Measurements from ENCODE around the gene CPD. TPM values are rescaled to one million over a fixed set of nuclear protein-coding genes. Genes with fewer than 3 reads are reported as not detected.

The CPD gene
- 22.0 and 22.6 TPM in 2 replicates for polyA plus RNA-seq (2013)

- Histone ChIP-seq H3K23ac (ENCODE audit: low read length) (no peak within 1 kb of the TSS), H2AFZ (ENCODE audit: insufficient read depth, low read length, poor library complexity) (peak within 1 kb of the TSS; percentile 80), H3K4me3 (ENCODE audit: low read depth, low read length) (peak within 1 kb of the TSS; percentile 91), H3K27me3 (ENCODE audit: insufficient read depth, low read length) (no peaks in the 10 kb centered on the region), H2AK5ac (ENCODE audit: low read length) (no peak within 1 kb of the TSS), H2BK120ac (ENCODE audit: insufficient read depth, low read length, poor library complexity) (peak within 1 kb of the TSS; percentile 77), H3K79me2 (ENCODE audit: control insufficient read depth, insufficient read depth, low read length, poor library complexity) (peaks cover 7% of the 10 kb centered on the region), H3K4ac (ENCODE audit: low read depth, low read length) (peak within 1 kb of the TSS; percentile 23), H2BK5ac (ENCODE audit: low read depth, low read length, poor library complexity) (no peak within 1 kb of the TSS), H3K36me3 (ENCODE audit: control insufficient read depth in 1 of 2, insufficient read depth in 2 of 2, low read length in 2 of 2) (no peaks in the 10 kb centered on the region), H3K18ac (ENCODE audit: low read length) (peak within 1 kb of the TSS; percentile 48), H3K9ac (ENCODE audit: low read length) (peak within 1 kb of the TSS; percentile 39), H4K91ac (ENCODE audit: low read depth, low read length) (peak within 1 kb of the TSS; percentile 39), H3K14ac (ENCODE audit: low read length) (peak within 1 kb of the TSS; percentile 52), H3K4me1 (ENCODE audit: control insufficient read depth in 1 of 2, insufficient read depth in 2 of 2, low read length in 2 of 2) (peaks cover 6 to 9% of the 10 kb centered on the region in 2 experiments), H4K8ac (ENCODE audit: low read depth, low read length) (peak within 1 kb of the TSS; percentile 66), H3K27ac (ENCODE audit: low read depth, low read length) (no peak within 1 kb of the TSS), H3K9me3 (ENCODE audit: insufficient read depth, low read depth, low read length) (no peaks in the 10 kb centered on the region), H4K12ac (ENCODE audit: low read depth, low read length) (peak within 1 kb of the TSS; percentile 8), H2BK12ac (ENCODE audit: low read length) (no peak within 1 kb of the TSS), H3K4me2 (ENCODE audit: low read length) (peak within 1 kb of the TSS; percentile 92), H3K79me1 (ENCODE audit: low read length) (peaks cover 7% of the 10 kb centered on the region)
- WGBS (ENCODE audit: extremely low coverage, insufficient coverage, insufficient read length), result no CpG with 5 or more reads among the region's 59 CpGs
- peak; percentile 93 to 98 for DNase-seq
Observed at GRCh38 chr17:30378825-30379302, at the start of gene CPD. Gene CPD, plus strand, starts transcription at chr17:30378927. Its CDS starts 54 bp downstream, at chr17:30378981.

GRCh38 chr17:30332057-30332542, 46.6 kb upstream of the CPD start:
- Histone ChIP-seq H2BK5ac (ENCODE audit: low read depth, low read length, poor library complexity) (no peak overlapping the region), H2AK5ac (ENCODE audit: low read length) (no peak overlapping the region), H3K9ac (ENCODE audit: low read length) (no peak overlapping the region), H3K14ac (ENCODE audit: low read length) (no peak overlapping the region), H3K9me3 (ENCODE audit: insufficient read depth, low read depth, low read length) (no peaks in the 10 kb centered on the region), H3K79me1 (ENCODE audit: low read length) (peaks cover 3% of the 10 kb centered on the region), H3K4ac (ENCODE audit: low read depth, low read length) (no peak overlapping the region), H3K27me3 (ENCODE audit: insufficient read depth, low read length) (no peaks in the 10 kb centered on the region), H4K91ac (ENCODE audit: low read depth, low read length) (no peak overlapping the region), H3K23ac (ENCODE audit: low read length) (no peak overlapping the region), H2BK120ac (ENCODE audit: insufficient read depth, low read length, poor library complexity) (no peak overlapping the region), H3K4me3 (ENCODE audit: low read depth, low read length) (no peak overlapping the region), H4K12ac (ENCODE audit: low read depth, low read length) (no peak overlapping the region), H3K4me2 (ENCODE audit: low read length) (no peak overlapping the region), H3K4me1 (ENCODE audit: control insufficient read depth in 1 of 2, insufficient read depth in 2 of 2, low read length in 2 of 2) (peaks cover 3% of the 10 kb centered on the region in 2 experiments), H4K8ac (ENCODE audit: low read depth, low read length) (no peak overlapping the region), H2BK12ac (ENCODE audit: low read length) (no peak overlapping the region), H3K79me2 (ENCODE audit: control insufficient read depth, insufficient read depth, low read length, poor library complexity) (no peaks in the 10 kb centered on the region), H3K18ac (ENCODE audit: low read length) (no peak overlapping the region), H2AFZ (ENCODE audit: insufficient read depth, low read length, poor library complexity) (no peak overlapping the region), H3K36me3 (ENCODE audit: control insufficient read depth in 1 of 2, insufficient read depth in 2 of 2, low read length in 2 of 2) (no peaks in the 10 kb centered on the region), H3K27ac (ENCODE audit: low read depth, low read length) (no peak overlapping the region)
- no CpG with 5 or more reads among the region's 4 CpGs for WGBS (ENCODE audit: extremely low coverage, insufficient coverage, insufficient read length)
- no peak for DNase-seq

DNA sequence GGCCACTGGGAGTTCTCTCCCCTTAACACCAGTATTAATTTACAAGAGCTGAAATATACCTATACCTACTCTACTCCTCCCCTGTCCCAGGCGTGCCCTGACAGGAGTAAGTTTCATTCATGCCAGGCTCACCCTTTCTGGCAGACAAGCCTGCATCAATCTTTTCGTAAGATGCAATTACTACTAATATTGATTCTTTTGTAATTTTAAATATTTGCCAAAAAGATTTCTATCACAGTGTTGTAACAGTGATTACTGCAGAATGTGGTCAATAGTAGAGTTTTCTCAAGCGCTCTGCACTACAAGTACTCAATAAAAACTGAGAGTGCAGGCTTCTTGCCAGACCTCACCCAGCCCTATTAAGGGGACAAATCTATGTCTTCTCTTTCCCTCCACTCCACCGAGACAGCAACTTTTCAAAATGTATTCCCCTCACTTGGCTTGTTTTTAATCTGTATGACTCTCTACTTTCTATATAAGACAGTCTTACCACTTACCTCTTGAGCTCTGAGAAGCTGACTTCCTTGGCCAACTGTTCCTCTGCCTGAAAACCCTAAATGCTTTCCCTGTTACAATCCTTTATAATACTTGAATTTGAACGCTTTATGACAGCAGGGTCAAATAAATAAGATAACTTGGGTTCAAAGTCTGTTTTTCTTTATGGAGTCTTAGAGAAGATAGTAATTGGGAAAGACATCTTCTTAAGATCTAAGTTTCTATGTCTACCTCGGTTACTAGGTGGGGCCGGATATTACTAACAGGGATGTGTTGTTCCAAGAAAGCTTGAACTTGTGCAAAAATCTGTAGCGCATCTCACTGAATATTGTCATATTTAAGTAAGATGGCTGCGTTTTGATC, 45.0 kb upstream of the CPD start, which contains the start of gene TMIGD1:
TSS of gene TMIGD1 (minus strand) at position 555 of the 858 bp plus-strand sequence. CDS start 1,924 bp downstream, outside the sequence.
- Histone ChIP-seq H3K4me1 (ENCODE audit: control insufficient read depth in 1 of 2, insufficient read depth in 2 of 2, low read length in 2 of 2) (peaks cover 10 to 13% of the 10 kb centered on the region in 2 experiments), H4K8ac (ENCODE audit: low read depth, low read length) (no peak within 1 kb of the TSS), H3K4me3 (ENCODE audit: low read depth, low read length) (no peak within 1 kb of the TSS), H4K91ac (ENCODE audit: low read depth, low read length) (no peak within 1 kb of the TSS), H3K14ac (ENCODE audit: low read length) (no peak within 1 kb of the TSS), H2BK12ac (ENCODE audit: low read length) (peak within 1 kb of the TSS; percentile 17), H3K4ac (ENCODE audit: low read depth, low read length) (no peak within 1 kb of the TSS), H2BK5ac (ENCODE audit: low read depth, low read length, poor library complexity) (no peak within 1 kb of the TSS), H3K79me1 (ENCODE audit: low read length) (peaks cover 11% of the 10 kb centered on the region), H3K36me3 (ENCODE audit: control insufficient read depth in 1 of 2, insufficient read depth in 2 of 2, low read length in 2 of 2) (no peaks in the 10 kb centered on the region), H2AFZ (ENCODE audit: insufficient read depth, low read length, poor library complexity) (no peak within 1 kb of the TSS), H4K12ac (ENCODE audit: low read depth, low read length) (no peak within 1 kb of the TSS), H3K18ac (ENCODE audit: low read length) (no peak within 1 kb of the TSS), H3K4me2 (ENCODE audit: low read length) (no peak within 1 kb of the TSS), H2BK120ac (ENCODE audit: insufficient read depth, low read length, poor library complexity) (no peak within 1 kb of the TSS), H3K79me2 (ENCODE audit: control insufficient read depth, insufficient read depth, low read length, poor library complexity) (no peaks in the 10 kb centered on the region), H3K23ac (ENCODE audit: low read length) (no peak within 1 kb of the TSS), H3K9me3 (ENCODE audit: insufficient read depth, low read depth, low read length) (no peaks in the 10 kb centered on the region), H3K27ac (ENCODE audit: low read depth, low read length) (no peak within 1 kb of the TSS), H3K9ac (ENCODE audit: low read length) (no peak within 1 kb of the TSS), H3K27me3 (ENCODE audit: insufficient read depth, low read length) (no peaks in the 10 kb centered on the region), H2AK5ac (ENCODE audit: low read length) (no peak within 1 kb of the TSS)
- DNase-seq, result no peak
- no CpG with 5 or more reads among the region's 9 CpGs for WGBS (ENCODE audit: extremely low coverage, insufficient coverage, insufficient read length)

DNA sequence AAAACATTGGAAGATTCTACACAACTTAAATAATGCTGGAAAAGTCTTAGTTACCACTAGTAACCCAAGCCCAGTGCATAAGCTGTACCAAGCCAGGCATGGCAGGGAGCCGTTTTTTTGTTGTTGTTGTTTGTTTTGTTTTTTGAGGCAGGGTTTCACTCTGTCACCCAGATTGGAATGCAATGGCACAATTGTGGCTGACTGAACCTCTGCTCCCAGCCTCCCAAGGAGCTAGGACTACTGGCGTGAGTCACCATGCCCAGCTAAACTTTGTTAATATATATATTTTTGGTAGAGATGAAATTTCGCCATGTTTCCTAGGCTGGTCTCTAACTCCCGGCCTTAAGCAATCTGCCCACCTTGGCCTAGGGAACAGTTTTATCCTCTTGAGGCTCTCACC, 44.3 kb upstream of the CPD start:
- Histone ChIP-seq H2BK5ac (ENCODE audit: low read depth, low read length, poor library complexity) (no peak overlapping the region), H3K27me3 (ENCODE audit: insufficient read depth, low read length) (no peaks in the 10 kb centered on the region), H2BK12ac (ENCODE audit: low read length) (peak overlapping the region; percentile 17), H4K8ac (ENCODE audit: low read depth, low read length) (no peak overlapping the region), H3K9ac (ENCODE audit: low read length) (no peak overlapping the region), H2AFZ (ENCODE audit: insufficient read depth, low read length, poor library complexity) (no peak overlapping the region), H3K4me3 (ENCODE audit: low read depth, low read length) (no peak overlapping the region), H3K23ac (ENCODE audit: low read length) (no peak overlapping the region), H3K79me1 (ENCODE audit: low read length) (peaks cover 11% of the 10 kb centered on the region), H3K27ac (ENCODE audit: low read depth, low read length) (no peak overlapping the region), H4K12ac (ENCODE audit: low read depth, low read length) (no peak overlapping the region), H3K18ac (ENCODE audit: low read length) (no peak overlapping the region), H3K4ac (ENCODE audit: low read depth, low read length) (no peak overlapping the region), H3K9me3 (ENCODE audit: insufficient read depth, low read depth, low read length) (no peaks in the 10 kb centered on the region), H2BK120ac (ENCODE audit: insufficient read depth, low read length, poor library complexity) (no peak overlapping the region), H3K4me2 (ENCODE audit: low read length) (no peak overlapping the region), H3K4me1 (ENCODE audit: control insufficient read depth in 1 of 2, insufficient read depth in 2 of 2, low read length in 2 of 2) (peaks cover 10 to 13% of the 10 kb centered on the region in 2 experiments), H3K36me3 (ENCODE audit: control insufficient read depth in 1 of 2, insufficient read depth in 2 of 2, low read length in 2 of 2) (no peaks in the 10 kb centered on the region), H3K79me2 (ENCODE audit: control insufficient read depth, insufficient read depth, low read length, poor library complexity) (no peaks in the 10 kb centered on the region), H3K14ac (ENCODE audit: low read length) (no peak overlapping the region), H4K91ac (ENCODE audit: low read depth, low read length) (no peak overlapping the region), H2AK5ac (ENCODE audit: low read length) (no peak overlapping the region)
- no CpG with 5 or more reads among the region's 4 CpGs for WGBS (ENCODE audit: extremely low coverage, insufficient coverage, insufficient read length)
- peak in 1 of 2 donors; percentile 7 for DNase-seq
